HepG2 (cell line): ENCODE results near the gene GFRAL. TPM values are rescaled to one million over a fixed set of nuclear protein-coding genes. Genes with fewer than 3 reads are reported as not detected.

Source experiments
- ATAC-seq: fragments of 200-7000 bp; cut with Tn5 transposase; 3 replicates; pipeline ENCODE4 v1.9.1; 2020; ENCODE audit warnings: mild to moderate bottlenecking, moderate library complexity
- BruUV-seq: library from RNA; stranded (reverse); fragments of 400-500 nt; replicated peaks from 2 replicates; lab custom pipeline; 2021; lab: Mats Ljungman, UMichigan
- CTCF ChIA-PET: fragments of 300-600 bp; formaldehyde crosslinking; extraction: SDS; loops from one replicate; lab custom pipeline; 2021; ENCODE audit warnings: low total read pairs, inconsistent platforms, low intra/inter-chr PET ratio; lab: Yijun Ruan, JAX
- POLR2A ChIA-PET: fragments of 350-600 bp; sonication (Branson Sonifier 250); formaldehyde crosslinking; loops from one replicate; lab custom pipeline; 2020; ENCODE audit warnings: antibody characterized with exemption, inconsistent platforms; lab: Yijun Ruan, JAX
- DNase-seq: peaks from one replicate; pipeline ENCODE4 v3.0.0-alpha.2; 2015; ENCODE audit warnings: low spot score
- FAIRE-seq: peaks from 3 replicates; lab custom pipeline; 2011; peaks lifted over from hg19 to GRCh38; lab: Jason Lieb, UNC
- H2AFZ ChIP-seq: one replicate; pipeline ENCODE4 v1.6.1; 2011; ENCODE audit warnings: low read length, inconsistent platforms
- H3K27ac ChIP-seq: fragments of 300-600 bp; 3 replicates; pipeline ENCODE4 v1.8.0; 2011; ENCODE audit warnings: mixed run types, mild to moderate bottlenecking, mixed read lengths, low read length, inconsistent platforms; ENCODE audit not compliant: insufficient read depth; ENCODE audit errors: extremely low read length
- H3K27me3 ChIP-seq, 2 experiments: fragments of 200-600 bp in 1 of 2; 2 replicates in 1 of 2; 3 replicates in 1 of 2; pipeline versions ENCODE4 v1.6.0 to v1.8.0; 2011; ENCODE audit warnings: low read length in 2 of 2, mild to moderate bottlenecking in 2 of 2, moderate library complexity in 2 of 2, inconsistent platforms in 1 of 2; ENCODE audit not compliant: insufficient read depth in 2 of 2, control insufficient read depth in 1 of 2
- H3K36me3 ChIP-seq, 2 experiments: fragments of 200-600 bp in 1 of 2; replicated peaks in 1 of 2; 2 replicates in 1 of 2; 3 replicates in 1 of 2; pipeline versions ENCODE4 v1.5.1 to v1.8.0; 2011; ENCODE audit warnings: low read length in 2 of 2, inconsistent platforms in 1 of 2; ENCODE audit not compliant: insufficient read depth in 2 of 2, control insufficient read depth in 1 of 2
- H3K4me1 ChIP-seq: 2 replicates; pipeline ENCODE4 v1.5.1; 2012; ENCODE audit warnings: low read length, inconsistent platforms; ENCODE audit not compliant: insufficient read depth
- H3K4me2 ChIP-seq: 2 replicates; pipeline ENCODE4 v1.6.0; 2011; ENCODE audit warnings: low read depth, low read length, inconsistent platforms
- H3K4me3 ChIP-seq, 3 experiments: fragments of 200-600 bp in 1 of 3; sonication (generic), shearing (Covaris generic) in 1 of 3; replicated peaks in 1 of 3; 2 replicates each; pipeline ENCODE4 v1.5.1; 2011 to 2016; ENCODE audit warnings: low read length in 3 of 3, inconsistent platforms in 2 of 3, low read depth in 2 of 3, mild to moderate bottlenecking in 2 of 3, control low read depth in 1 of 3, mixed read lengths in 1 of 3; ENCODE audit not compliant: insufficient read depth in 1 of 3
- H3K79me2 ChIP-seq: one replicate; pipeline ENCODE4 v1.6.1; 2011; ENCODE audit warnings: low read length, inconsistent platforms; ENCODE audit not compliant: insufficient read depth
- H3K9ac ChIP-seq: 2 replicates; pipeline ENCODE4 v1.6.0; 2011; ENCODE audit warnings: mild to moderate bottlenecking, low read depth, low read length, inconsistent platforms; ENCODE audit not compliant: insufficient read depth
- H3K9me3 ChIP-seq: 2 replicates; pipeline ENCODE4 v1.5.1; 2012; ENCODE audit warnings: mild to moderate bottlenecking, low read length
- H4K20me1 ChIP-seq: 2 replicates; pipeline ENCODE4 v1.6.0; 2011; ENCODE audit warnings: inconsistent platforms, mild to moderate bottlenecking, low read length, moderate library complexity; ENCODE audit not compliant: insufficient read depth
- ESRRA ChIP-seq: sonication (generic); formaldehyde crosslinking; IDR thresholded peaks from 2 replicates; pipeline ENCODE4 v1.5.1; 2020; ENCODE audit warnings: mild to moderate bottlenecking, low read depth, missing genetic modification reagents
- IRF2 ChIP-seq: IDR thresholded peaks from 2 replicates; pipeline ENCODE4 v1.6.1; 2018; ENCODE audit warnings: missing genetic modification reagents, missing compliant biosample characterization
- MAZ ChIP-seq, 2 experiments: sonication (generic) in 1 of 2; formaldehyde crosslinking in 1 of 2; IDR thresholded peaks; 2 replicates each; pipeline versions ENCODE4 v1.5.0 to v1.6.1; 2012 to 2020; ENCODE audit warnings: low read depth in 2 of 2, mild to moderate bottlenecking in 2 of 2, borderline replicate concordance in 1 of 2, improper control_type of control experiment in 1 of 2, low read length in 1 of 2, missing genetic modification reagents in 1 of 2, moderate library complexity in 1 of 2
- PCBP2 ChIP-seq: fragments of 200-400 bp; formaldehyde crosslinking; optimal IDR thresholded peaks from 2 replicates; pipeline ENCODE3; 2018; ENCODE audit warnings: low read length, low read depth; ENCODE audit not compliant: poor library complexity, severe bottlenecking
- ZNF329 ChIP-seq: sonication (generic); formaldehyde crosslinking; IDR thresholded peaks from 2 replicates; pipeline ENCODE4 v1.9.0; 2021; ENCODE audit warnings: low read depth, mild to moderate bottlenecking, missing genetic modification reagents
- ZNF75D ChIP-seq: sonication (generic); formaldehyde crosslinking; IDR thresholded peaks from 2 replicates; pipeline ENCODE4 v1.8.1; 2023; ENCODE audit warnings: missing genetic modification reagents, mild to moderate bottlenecking, borderline replicate concordance
- ZNF782 ChIP-seq: sonication (generic); formaldehyde crosslinking; IDR thresholded peaks from 2 replicates; pipeline ENCODE4 v1.4.0; 2020; ENCODE audit warnings: missing genetic modification reagents, mild to moderate bottlenecking, borderline replicate concordance
- ZNF878 ChIP-seq: sonication (generic); formaldehyde crosslinking; IDR thresholded peaks from 2 replicates; pipeline ENCODE4 v1.8.1; 2023; ENCODE audit warnings: mild to moderate bottlenecking, missing genetic modification reagents, moderate library complexity
- WGBS: methylation state at CpG from one replicate; pipeline ENCODE4 v1.1.6; 2017; ENCODE audit warnings: low lambda C conversion rate; 5-methylcytosine and 5-hydroxymethylcytosine counted together
- in situ Hi-C: cut with HindIII; loops from 2 replicates; pipeline ENCODE4 v1.10.0; 2017; ENCODE audit warnings: low pct_unique_long_range_greater_than_20kb; ENCODE audit not compliant: extremely low pct_ligation_motif_present
- intact Hi-C: fragments of 100-400 bp; cut with micrococcal nuclease; formaldehyde crosslinking; loops from one replicate; pipeline ENCODE4 v1.10.0; 2022; ENCODE audit not compliant: unreplicated experiment
- polyA plus RNA-seq, 8 experiments: library from polyadenylated mRNA; depleted of rRNA in 3 of 8; stranded (reverse) in 7 of 8; unstranded in 1 of 8; fragments of >200 nt; fragmentation: Illumina TruSeq in 4 of 8; extraction: Trizol in 4 of 8; gene quantifications; 2 replicates each; pipeline versions ENCODE4 v1.2.1 to v1.2.3, GENCODE V29; 2011 to 2016; ENCODE audit warnings: low read depth in 4 of 8, missing spikeins in 1 of 8, mixed read lengths in 1 of 8; ENCODE audit not compliant: insufficient read depth in 1 of 8
- total RNA-seq, 5 experiments: library from RNA; depleted of rRNA; stranded (reverse); fragments of >200 nt; fragmentation: Illumina TruSeq; extraction: Trizol; gene quantifications; 2 replicates each; pipeline ENCODE4 v1.2.3, GENCODE V29; 2016; ENCODE audit warnings: low read depth in 1 of 5
- TF ChIP-seq, protein P1 (sequence below): sonication (generic); formaldehyde crosslinking; IDR thresholded peaks from 2 replicates; pipeline ENCODE4 v1.8.1; 2023; ENCODE audit warnings: missing genetic modification reagents, mild to moderate bottlenecking, borderline replicate concordance
- TF ChIP-seq, protein P2 (sequence below): sonication (generic); formaldehyde crosslinking; IDR thresholded peaks from 2 replicates; pipeline ENCODE4 v1.4.0; 2020; ENCODE audit warnings: low read depth, missing genetic modification reagents
- TF ChIP-seq, protein P3 (sequence below): sonication (generic); formaldehyde crosslinking; IDR thresholded peaks from 2 replicates; pipeline ENCODE4 v1.4.0; 2020; ENCODE audit warnings: missing genetic modification reagents
- TF ChIP-seq, protein P4 (sequence below): sonication (generic); formaldehyde crosslinking; IDR thresholded peaks from 2 replicates; pipeline ENCODE4 v1.9.0; 2021; ENCODE audit warnings: missing genetic modification reagents, mild to moderate bottlenecking, borderline replicate concordance

The GFRAL gene
- total and polyA plus RNA-seq, 2 of the 13 experiments (the other 11 are each of a cell fraction or from before 2014, with no cell fraction given), result not detected

DNA sequence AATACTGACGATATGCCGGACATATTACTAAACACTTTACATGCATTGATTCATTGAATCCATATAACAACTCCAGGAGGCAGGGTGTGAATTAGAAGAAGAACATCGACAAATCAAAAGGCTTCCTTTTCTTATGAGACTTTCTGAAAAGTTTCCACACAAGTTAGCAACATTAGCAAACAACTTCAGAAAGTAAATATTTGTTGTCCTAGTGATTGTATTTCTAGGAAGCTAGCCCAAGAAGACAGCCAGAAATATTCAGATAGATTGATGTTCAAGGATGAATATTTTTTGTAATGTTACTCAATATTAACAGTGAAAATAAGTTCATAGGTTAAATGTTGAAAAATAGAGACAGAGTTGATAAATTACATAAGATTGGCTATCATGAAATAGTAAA, 120.6 kb downstream of the GFRAL start:
- Histone ChIP-seq H3K4me1 (no peaks in the 10 kb centered on the region), H3K36me3 (no peaks in the 10 kb centered on the region), H3K27ac (no peak overlapping the region), H2AFZ (no peak overlapping the region), H3K27me3 (no peaks in the 10 kb centered on the region), H3K9ac (no peak overlapping the region), H3K79me2 (no peaks in the 10 kb centered on the region), H3K4me2 (no peak overlapping the region), H3K9me3 (no peaks in the 10 kb centered on the region), H4K20me1 (no peaks in the 10 kb centered on the region), H3K4me3 (no peak overlapping the region)
- ChIA-PET POLR2A (no interaction called here), CTCF (interaction anchor here (1.0 kb wide), 1 partner anchor 439 kb away, joined by 3 read pairs; no protein-coding TSS in a partner anchor)
- no peak for FAIRE-seq
- DNase-seq, result no peak
- in situ Hi-C loops, result loop anchor here (10.0 to 25.0 kb wide), 2 partner anchors 514 to 847 kb away; no protein-coding TSS in a partner anchor
- intact Hi-C loops, result loop anchor here (10.0 kb wide), 1 partner anchor 1147 kb away; no protein-coding TSS in a partner anchor
- WGBS, result under 1% methylated on average over 3 of the region's 3 CpGs
- TF ChIP-seq ZNF782, result no peak
- no peak for TF ChIP-seq ZNF878 (CRISPR knock-in tag)
- TF ChIP-seq, protein P1, sequence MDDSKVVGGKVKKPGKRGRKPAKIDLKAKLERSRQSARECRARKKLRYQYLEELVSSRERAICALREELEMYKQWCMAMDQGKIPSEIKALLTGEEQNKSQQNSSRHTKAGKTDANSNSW (CRISPR knock-in tag), result no peak
- TF ChIP-seq IRF2, result no peak
- no peak for TF ChIP-seq ZNF75D (CRISPR knock-in tag)
- TF ChIP-seq, protein P2, sequence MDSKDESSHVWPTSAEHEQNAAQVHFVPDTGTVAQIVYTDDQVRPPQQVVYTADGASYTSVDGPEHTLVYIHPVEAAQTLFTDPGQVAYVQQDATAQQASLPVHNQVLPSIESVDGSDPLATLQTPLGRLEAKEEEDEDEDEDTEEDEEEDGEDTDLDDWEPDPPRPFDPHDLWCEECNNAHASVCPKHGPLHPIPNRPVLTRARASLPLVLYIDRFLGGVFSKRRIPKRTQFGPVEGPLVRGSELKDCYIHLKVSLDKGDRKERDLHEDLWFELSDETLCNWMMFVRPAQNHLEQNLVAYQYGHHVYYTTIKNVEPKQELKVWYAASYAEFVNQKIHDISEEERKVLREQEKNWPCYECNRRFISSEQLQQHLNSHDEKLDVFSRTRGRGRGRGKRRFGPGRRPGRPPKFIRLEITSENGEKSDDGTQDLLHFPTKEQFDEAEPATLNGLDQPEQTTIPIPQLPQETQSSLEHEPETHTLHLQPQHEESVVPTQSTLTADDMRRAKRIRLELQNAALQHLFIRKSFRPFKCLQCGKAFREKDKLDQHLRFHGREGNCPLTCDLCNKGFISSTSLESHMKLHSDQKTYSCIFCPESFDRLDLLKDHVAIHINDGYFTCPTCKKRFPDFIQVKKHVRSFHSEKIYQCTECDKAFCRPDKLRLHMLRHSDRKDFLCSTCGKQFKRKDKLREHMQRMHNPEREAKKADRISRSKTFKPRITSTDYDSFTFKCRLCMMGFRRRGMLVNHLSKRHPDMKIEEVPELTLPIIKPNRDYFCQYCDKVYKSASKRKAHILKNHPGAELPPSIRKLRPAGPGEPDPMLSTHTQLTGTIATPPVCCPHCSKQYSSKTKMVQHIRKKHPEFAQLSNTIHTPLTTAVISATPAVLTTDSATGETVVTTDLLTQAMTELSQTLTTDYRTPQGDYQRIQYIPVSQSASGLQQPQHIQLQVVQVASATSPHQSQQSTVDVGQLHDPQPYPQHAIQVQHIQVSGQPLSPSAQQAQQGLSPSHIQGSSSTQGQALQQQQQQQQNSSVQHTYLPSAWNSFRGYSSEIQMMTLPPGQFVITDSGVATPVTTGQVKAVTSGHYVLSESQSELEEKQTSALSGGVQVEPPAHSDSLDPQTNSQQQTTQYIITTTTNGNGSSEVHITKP (CRISPR knock-in tag), result no peak
- TF ChIP-seq ESRRA (CRISPR knock-in tag), result no peak
- TF ChIP-seq, protein P3, sequence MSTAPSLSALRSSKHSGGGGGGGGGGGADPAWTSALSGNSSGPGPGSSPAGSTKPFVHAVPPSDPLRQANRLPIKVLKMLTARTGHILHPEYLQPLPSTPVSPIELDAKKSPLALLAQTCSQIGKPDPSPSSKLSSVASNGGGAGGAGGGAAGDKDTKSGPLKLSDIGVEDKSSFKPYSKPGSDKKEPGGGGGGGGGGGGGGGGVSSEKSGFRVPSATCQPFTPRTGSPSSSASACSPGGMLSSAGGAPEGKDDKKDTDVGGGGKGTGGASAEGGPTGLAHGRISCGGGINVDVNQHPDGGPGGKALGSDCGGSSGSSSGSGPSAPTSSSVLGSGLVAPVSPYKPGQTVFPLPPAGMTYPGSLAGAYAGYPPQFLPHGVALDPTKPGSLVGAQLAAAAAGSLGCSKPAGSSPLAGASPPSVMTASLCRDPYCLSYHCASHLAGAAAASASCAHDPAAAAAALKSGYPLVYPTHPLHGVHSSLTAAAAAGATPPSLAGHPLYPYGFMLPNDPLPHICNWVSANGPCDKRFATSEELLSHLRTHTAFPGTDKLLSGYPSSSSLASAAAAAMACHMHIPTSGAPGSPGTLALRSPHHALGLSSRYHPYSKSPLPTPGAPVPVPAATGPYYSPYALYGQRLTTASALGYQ (CRISPR knock-in tag), result no peak
- TF ChIP-seq ZNF329, result no peak
- TF ChIP-seq, protein P4, sequence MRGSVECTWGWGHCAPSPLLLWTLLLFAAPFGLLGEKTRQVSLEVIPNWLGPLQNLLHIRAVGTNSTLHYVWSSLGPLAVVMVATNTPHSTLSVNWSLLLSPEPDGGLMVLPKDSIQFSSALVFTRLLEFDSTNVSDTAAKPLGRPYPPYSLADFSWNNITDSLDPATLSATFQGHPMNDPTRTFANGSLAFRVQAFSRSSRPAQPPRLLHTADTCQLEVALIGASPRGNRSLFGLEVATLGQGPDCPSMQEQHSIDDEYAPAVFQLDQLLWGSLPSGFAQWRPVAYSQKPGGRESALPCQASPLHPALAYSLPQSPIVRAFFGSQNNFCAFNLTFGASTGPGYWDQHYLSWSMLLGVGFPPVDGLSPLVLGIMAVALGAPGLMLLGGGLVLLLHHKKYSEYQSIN (CRISPR knock-in tag), result no peak
- no peak for TF ChIP-seq PCBP2
- TF ChIP-seq MAZ (IDR thresholded peaks at IDR 0.05; ENCODE audit: borderline replicate concordance, low read depth, low read length), result no peak
- TF ChIP-seq MAZ (CRISPR knock-in tag; IDR thresholded peaks at IDR 0.05; ENCODE audit: low read depth), result no peak
- no peak for ATAC-seq
- no TSS peak for BruUV-seq
